PFSK-1 (cell line): ENCODE data around the gene PTPRK.

Experiments used
- POLR2AphosphoS5 ChIP-seq: IDR thresholded peaks from 2 replicates; pipeline ENCODE4 v1.6.1; 2012; ENCODE audit warnings: low read depth, mild to moderate bottlenecking, control low read depth, low read length, moderate library complexity
- REST ChIP-seq, 2 experiments: IDR thresholded peaks; 2 replicates each; pipeline versions ENCODE4 v1.6.1 to v1.8.0; 2011 to 2012; ENCODE audit warnings: low read depth in 2 of 2, low read length in 2 of 2, control low read depth in 1 of 2, inconsistent platforms in 1 of 2, mild to moderate bottlenecking in 1 of 2, moderate library complexity in 1 of 2; ENCODE audit not compliant: insufficient read depth in 1 of 2
- SIN3A ChIP-seq: IDR thresholded peaks from 2 replicates; pipeline ENCODE4 v1.6.1; 2012; ENCODE audit warnings: mild to moderate bottlenecking, low read length, moderate library complexity, borderline replicate concordance; ENCODE audit not compliant: insufficient read depth
- TAF1 ChIP-seq: IDR thresholded peaks from 2 replicates; pipeline ENCODE4 v1.6.1; 2012; ENCODE audit warnings: low read length, control low read depth, borderline replicate concordance; ENCODE audit not compliant: insufficient read depth

- TF ChIP-seq POLR2AphosphoS5 (no peak), TAF1 (no peak), SIN3A (no peak), REST (IDR thresholded peaks at IDR 0.05; ENCODE audit: insufficient read depth in 1 of 2, low read depth in 2 of 2, low read length in 2 of 2) (no peak)
These were observed 159.0 kb downstream of the PTPRK start for GRCh38 chr6:128361378-128361777.
